ENCODE results near the gene EXOSC1. TPM values are rescaled to one million over a fixed set of nuclear protein-coding genes. Genes with fewer than 3 reads are reported as not detected.

The EXOSC1 gene
- total RNA-seq, 1 experiment from 2014 or later, result 34.7 TPM

DNA sequence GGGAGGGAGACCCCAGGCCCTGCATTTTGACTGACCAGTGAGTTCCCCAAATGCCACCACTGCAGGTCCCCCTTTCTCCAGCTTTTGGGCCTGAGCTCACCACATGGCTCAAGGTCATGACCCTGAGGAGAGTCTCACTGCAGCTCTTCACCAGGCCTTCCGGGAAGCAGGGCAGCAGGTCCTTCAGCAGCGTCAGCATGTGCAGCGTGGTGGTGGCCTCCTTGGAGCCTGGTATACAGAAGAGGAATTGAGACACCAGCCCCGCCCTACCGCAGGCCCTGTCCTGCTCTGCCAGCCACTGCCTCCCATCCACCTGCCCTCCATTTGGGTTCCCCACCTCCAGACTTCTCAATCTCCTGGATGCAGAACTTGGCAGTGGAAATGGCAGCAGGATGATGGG lies 57.7 kb downstream of the EXOSC1 start:
- Histone ChIP-seq H3K79me2 (ENCODE audit: low read length) (no peaks in the 10 kb centered on the region), H3K4me2 (ENCODE audit: low read length) (no peak overlapping the region), H3K9ac (ENCODE audit: low read length) (no peak overlapping the region), H4K20me1 (ENCODE audit: low read length) (no peaks in the 10 kb centered on the region), H3K4me3 (ENCODE audit: low read length) (no peak overlapping the region), H3K27me3 (ENCODE audit: low read length) (no peaks in the 10 kb centered on the region), H2AFZ (ENCODE audit: low read length) (no peak overlapping the region), H3K9me3 (ENCODE audit: low read length) (no peaks in the 10 kb centered on the region), H3K36me3 (ENCODE audit: low read depth, low read length) (peaks cover 27% of the 10 kb centered on the region), H3K27ac (ENCODE audit: low read length) (no peak overlapping the region), H3K9me2 (replicated peaks; ENCODE audit: low read length) (no peaks in the 10 kb centered on the region), H3F3A (ENCODE audit: low read length, unreplicated experiment) (no peaks in the 10 kb centered on the region), H3K4me1 (ENCODE audit: insufficient read depth, low read length) (no peaks in the 10 kb centered on the region)
- no peak for DNase-seq
- intact Hi-C loops (cut with micrococcal nuclease), result no loop called here
- TF ChIP-seq, protein P1, sequence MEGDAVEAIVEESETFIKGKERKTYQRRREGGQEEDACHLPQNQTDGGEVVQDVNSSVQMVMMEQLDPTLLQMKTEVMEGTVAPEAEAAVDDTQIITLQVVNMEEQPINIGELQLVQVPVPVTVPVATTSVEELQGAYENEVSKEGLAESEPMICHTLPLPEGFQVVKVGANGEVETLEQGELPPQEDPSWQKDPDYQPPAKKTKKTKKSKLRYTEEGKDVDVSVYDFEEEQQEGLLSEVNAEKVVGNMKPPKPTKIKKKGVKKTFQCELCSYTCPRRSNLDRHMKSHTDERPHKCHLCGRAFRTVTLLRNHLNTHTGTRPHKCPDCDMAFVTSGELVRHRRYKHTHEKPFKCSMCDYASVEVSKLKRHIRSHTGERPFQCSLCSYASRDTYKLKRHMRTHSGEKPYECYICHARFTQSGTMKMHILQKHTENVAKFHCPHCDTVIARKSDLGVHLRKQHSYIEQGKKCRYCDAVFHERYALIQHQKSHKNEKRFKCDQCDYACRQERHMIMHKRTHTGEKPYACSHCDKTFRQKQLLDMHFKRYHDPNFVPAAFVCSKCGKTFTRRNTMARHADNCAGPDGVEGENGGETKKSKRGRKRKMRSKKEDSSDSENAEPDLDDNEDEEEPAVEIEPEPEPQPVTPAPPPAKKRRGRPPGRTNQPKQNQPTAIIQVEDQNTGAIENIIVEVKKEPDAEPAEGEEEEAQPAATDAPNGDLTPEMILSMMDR (conservative IDR thresholded peaks at IDR 0.05; ENCODE audit: low read depth, low read length), result no peak
- TF ChIP-seq EZH2 (IDR thresholded peaks at IDR 0.05; ENCODE audit: low read length, unreplicated experiment) (no peak), EZH2phosphoT487 (IDR thresholded peaks at IDR 0.05; ENCODE audit: borderline replicate concordance, low read length) (no peak)
- ATAC-seq, result no peak
- ChIA-PET POLR2A (ENCODE audit: unreplicated experiment) (no interaction called here), CTCF (no interaction called here)
- no TSS peak for BruUV-seq (replicated peaks)

Other genes starting within 250 kb of the EXOSC1 start
- 8.5 and 9.8 TPM in 2 replicates for gene ARHGAP19, start 153.4 kb downstream of the EXOSC1 start, total RNA-seq (2014; rRNA removed)
- 4.1 and 4.4 TPM in 2 replicates for gene FRAT1, start 126.7 kb downstream of the EXOSC1 start, total RNA-seq (2014; rRNA removed)
- 19.2 and 26.7 TPM in 2 replicates for gene FRAT2, start 111.3 kb downstream of the EXOSC1 start, total RNA-seq (2014; rRNA removed)
- 34.4 and 44.2 TPM in 2 replicates for gene RRP12, start 44.7 kb downstream of the EXOSC1 start, total RNA-seq (2014; rRNA removed)
- gene PGAM1, start 19.8 kb downstream of the EXOSC1 start, total RNA-seq (2014; rRNA removed), result 591 and 661 TPM in 2 replicates
- gene ZDHHC16, start 169 bp upstream of the EXOSC1 start, total RNA-seq (2014; rRNA removed), result 35.1 and 47.1 TPM in 2 replicates
- gene MMS19, start 52.4 kb upstream of the EXOSC1 start, total RNA-seq (2014; rRNA removed), result 65.5 and 78.2 TPM in 2 replicates
- 18.5 and 32.3 TPM in 2 replicates for gene UBTD1, start 52.9 kb upstream of the EXOSC1 start, total RNA-seq (2014; rRNA removed)
- gene ANKRD2, start 126.8 kb upstream of the EXOSC1 start, total RNA-seq (2014; rRNA removed), result 1.7 and 1.8 TPM in 2 replicates
- 0.15 TPM in 1 of 2 replicates, not detected in the other for gene HOGA1, start 138.4 kb upstream of the EXOSC1 start, total RNA-seq (2014; rRNA removed)
- not detected in 2 replicates for gene C10orf62, start 143.7 kb upstream of the EXOSC1 start, total RNA-seq (2014; rRNA removed)
- 6.5 and 12.9 TPM in 2 replicates for gene MORN4, start 187.5 kb upstream of the EXOSC1 start, total RNA-seq (2014; rRNA removed)
- gene PI4K2A, start 194.7 kb upstream of the EXOSC1 start, total RNA-seq (2014; rRNA removed), result 18.7 and 19.4 TPM in 2 replicates
- gene AVPI1, start 241.2 kb upstream of the EXOSC1 start, total RNA-seq (2014; rRNA removed), result 40.7 and 44.5 TPM in 2 replicates

All from PC-3 (cell line).